ENCODE measurements around the gene CCT6B. TPM values are rescaled to one million over a fixed set of nuclear protein-coding genes. Genes with fewer than 3 reads are reported as not detected.

Gene CCT6B
- total RNA-seq, 1 experiment from 2014 or later: 1.1 TPM

DNA sequence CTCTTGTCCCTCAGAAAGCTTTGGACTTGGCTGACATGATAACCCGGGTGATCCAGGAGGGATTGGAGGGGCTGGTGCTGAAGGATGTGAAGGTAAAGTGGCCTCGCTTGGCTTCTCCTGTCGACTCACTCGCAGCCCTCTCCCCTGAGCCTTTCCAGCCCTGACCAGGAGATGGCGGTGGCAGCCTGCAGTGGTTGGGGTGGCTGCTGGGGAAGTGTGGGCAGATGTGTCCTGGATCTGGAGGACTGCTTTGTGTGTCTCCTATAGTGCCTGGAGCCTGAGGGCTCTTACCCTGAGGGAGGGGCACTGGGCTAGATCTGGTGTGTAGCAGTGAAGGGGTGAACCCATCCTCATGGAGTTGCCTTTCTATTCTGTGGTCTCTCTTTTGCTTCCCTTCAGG lies 36.9 kb upstream of the CCT6B start:
- no peaks in the 10 kb centered on the region for H3K79me2 ChIP-seq (ENCODE audit: insufficient read depth, low read length)
- H3K4me2 ChIP-seq (ENCODE audit: low read length): no peak overlapping the region
- ChIA-PET CTCF (interaction anchor here (2.4 kb wide), 1 partner anchor 121 kb away, joined by 12 read pairs; the partner anchor contains the start of gene RAD51D), RAD21 (ENCODE audit: low non-redundant PET in 1 of 2, low total read pairs in 2 of 2, uncharacterized antibody in 2 of 2, unreplicated experiment in 2 of 2) (interaction anchor here in 1 of 2 experiments (1.2 kb wide), 1 partner anchor 122 kb away, joined by 3 read pairs; the partner anchor contains the start of gene RAD51D), POLR2A (no interaction called here)
- H3K27ac ChIP-seq (ENCODE audit: low read depth, low read length): no peak overlapping the region
- no TSS peak for BruUV-seq (replicated peaks)
- H3K4me1 ChIP-seq (ENCODE audit: control insufficient read depth in 1 of 2, insufficient read depth in 2 of 2, low read length in 2 of 2): no peaks in the 10 kb centered on the region
- H3K4me3 ChIP-seq (replicated peaks in 1 of 2; ENCODE audit: low read depth in 1 of 2, low read length in 2 of 2): no peak overlapping the region
- intact Hi-C loops (cut with micrococcal nuclease): loop anchor here (1.0 to 10.0 kb wide), 5 partner anchors 91 to 749 kb away; partner anchors contain the start of gene SLFN12L
- no peak overlapping the region for H2AFZ ChIP-seq (ENCODE audit: low read depth, low read length, poor library complexity, severe bottlenecking)
- H3K27me3 ChIP-seq (ENCODE audit: insufficient read depth, low read length): no peaks in the 10 kb centered on the region
- H3K9ac ChIP-seq (ENCODE audit: low read length): no peak overlapping the region
- TF ChIP-seq SP1 (IDR thresholded peaks at IDR 0.05; ENCODE audit: low read depth) (no peak), JUND (IDR thresholded peaks at IDR 0.05) (no peak), EZH2phosphoT487 (IDR thresholded peaks at IDR 0.05; ENCODE audit: borderline replicate concordance) (no peak), EGR1 (IDR thresholded peaks at IDR 0.05; ENCODE audit: low read depth) (no peak), EZH2 (IDR thresholded peaks at IDR 0.05) (no peak), FOSL1 (IDR thresholded peaks at IDR 0.05; ENCODE audit: low read depth) (no peak), RAD21 (IDR thresholded peaks at IDR 0.05; ENCODE audit: low read depth) (peak; percentile 95), ELF1 (IDR thresholded peaks at IDR 0.05; ENCODE audit: borderline replicate concordance, low read depth) (no peak), ZFX (IDR thresholded peaks at IDR 0.05) (no peak), CEBPB (IDR thresholded peaks at IDR 0.05; ENCODE audit: low read depth) (no peak), YY1 (IDR thresholded peaks at IDR 0.05; ENCODE audit: extremely low read depth, insufficient replicate concordance, low read depth, low read length) (no peak), SIN3A (IDR thresholded peaks at IDR 0.05; ENCODE audit: low read depth) (no peak), ZNF274 (IDR thresholded peaks at IDR 0.05; ENCODE audit: low read depth, low read length) (no peak)
- TF ChIP-seq, protein P1, sequence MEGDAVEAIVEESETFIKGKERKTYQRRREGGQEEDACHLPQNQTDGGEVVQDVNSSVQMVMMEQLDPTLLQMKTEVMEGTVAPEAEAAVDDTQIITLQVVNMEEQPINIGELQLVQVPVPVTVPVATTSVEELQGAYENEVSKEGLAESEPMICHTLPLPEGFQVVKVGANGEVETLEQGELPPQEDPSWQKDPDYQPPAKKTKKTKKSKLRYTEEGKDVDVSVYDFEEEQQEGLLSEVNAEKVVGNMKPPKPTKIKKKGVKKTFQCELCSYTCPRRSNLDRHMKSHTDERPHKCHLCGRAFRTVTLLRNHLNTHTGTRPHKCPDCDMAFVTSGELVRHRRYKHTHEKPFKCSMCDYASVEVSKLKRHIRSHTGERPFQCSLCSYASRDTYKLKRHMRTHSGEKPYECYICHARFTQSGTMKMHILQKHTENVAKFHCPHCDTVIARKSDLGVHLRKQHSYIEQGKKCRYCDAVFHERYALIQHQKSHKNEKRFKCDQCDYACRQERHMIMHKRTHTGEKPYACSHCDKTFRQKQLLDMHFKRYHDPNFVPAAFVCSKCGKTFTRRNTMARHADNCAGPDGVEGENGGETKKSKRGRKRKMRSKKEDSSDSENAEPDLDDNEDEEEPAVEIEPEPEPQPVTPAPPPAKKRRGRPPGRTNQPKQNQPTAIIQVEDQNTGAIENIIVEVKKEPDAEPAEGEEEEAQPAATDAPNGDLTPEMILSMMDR (IDR thresholded peaks at IDR 0.05 in 2 of 3, conservative IDR thresholded peaks at IDR 0.05 in 1 of 3; ENCODE audit: borderline replicate concordance in 1 of 3, insufficient read depth in 1 of 3, low read depth in 2 of 3, low read length in 2 of 3): peak; percentile 84 to 93 (median 87)
- TF ChIP-seq, protein P2, sequence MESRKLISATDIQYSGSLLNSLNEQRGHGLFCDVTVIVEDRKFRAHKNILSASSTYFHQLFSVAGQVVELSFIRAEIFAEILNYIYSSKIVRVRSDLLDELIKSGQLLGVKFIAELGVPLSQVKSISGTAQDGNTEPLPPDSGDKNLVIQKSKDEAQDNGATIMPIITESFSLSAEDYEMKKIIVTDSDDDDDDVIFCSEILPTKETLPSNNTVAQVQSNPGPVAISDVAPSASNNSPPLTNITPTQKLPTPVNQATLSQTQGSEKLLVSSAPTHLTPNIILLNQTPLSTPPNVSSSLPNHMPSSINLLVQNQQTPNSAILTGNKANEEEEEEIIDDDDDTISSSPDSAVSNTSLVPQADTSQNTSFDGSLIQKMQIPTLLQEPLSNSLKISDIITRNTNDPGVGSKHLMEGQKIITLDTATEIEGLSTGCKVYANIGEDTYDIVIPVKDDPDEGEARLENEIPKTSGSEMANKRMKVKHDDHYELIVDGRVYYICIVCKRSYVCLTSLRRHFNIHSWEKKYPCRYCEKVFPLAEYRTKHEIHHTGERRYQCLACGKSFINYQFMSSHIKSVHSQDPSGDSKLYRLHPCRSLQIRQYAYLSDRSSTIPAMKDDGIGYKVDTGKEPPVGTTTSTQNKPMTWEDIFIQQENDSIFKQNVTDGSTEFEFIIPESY (IDR thresholded peaks at IDR 0.05; ENCODE audit: extremely low read depth, insufficient replicate concordance, low read length): no peak
- TF ChIP-seq, protein P3, sequence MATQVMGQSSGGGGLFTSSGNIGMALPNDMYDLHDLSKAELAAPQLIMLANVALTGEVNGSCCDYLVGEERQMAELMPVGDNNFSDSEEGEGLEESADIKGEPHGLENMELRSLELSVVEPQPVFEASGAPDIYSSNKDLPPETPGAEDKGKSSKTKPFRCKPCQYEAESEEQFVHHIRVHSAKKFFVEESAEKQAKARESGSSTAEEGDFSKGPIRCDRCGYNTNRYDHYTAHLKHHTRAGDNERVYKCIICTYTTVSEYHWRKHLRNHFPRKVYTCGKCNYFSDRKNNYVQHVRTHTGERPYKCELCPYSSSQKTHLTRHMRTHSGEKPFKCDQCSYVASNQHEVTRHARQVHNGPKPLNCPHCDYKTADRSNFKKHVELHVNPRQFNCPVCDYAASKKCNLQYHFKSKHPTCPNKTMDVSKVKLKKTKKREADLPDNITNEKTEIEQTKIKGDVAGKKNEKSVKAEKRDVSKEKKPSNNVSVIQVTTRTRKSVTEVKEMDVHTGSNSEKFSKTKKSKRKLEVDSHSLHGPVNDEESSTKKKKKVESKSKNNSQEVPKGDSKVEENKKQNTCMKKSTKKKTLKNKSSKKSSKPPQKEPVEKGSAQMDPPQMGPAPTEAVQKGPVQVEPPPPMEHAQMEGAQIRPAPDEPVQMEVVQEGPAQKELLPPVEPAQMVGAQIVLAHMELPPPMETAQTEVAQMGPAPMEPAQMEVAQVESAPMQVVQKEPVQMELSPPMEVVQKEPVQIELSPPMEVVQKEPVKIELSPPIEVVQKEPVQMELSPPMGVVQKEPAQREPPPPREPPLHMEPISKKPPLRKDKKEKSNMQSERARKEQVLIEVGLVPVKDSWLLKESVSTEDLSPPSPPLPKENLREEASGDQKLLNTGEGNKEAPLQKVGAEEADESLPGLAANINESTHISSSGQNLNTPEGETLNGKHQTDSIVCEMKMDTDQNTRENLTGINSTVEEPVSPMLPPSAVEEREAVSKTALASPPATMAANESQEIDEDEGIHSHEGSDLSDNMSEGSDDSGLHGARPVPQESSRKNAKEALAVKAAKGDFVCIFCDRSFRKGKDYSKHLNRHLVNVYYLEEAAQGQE (IDR thresholded peaks at IDR 0.05; ENCODE audit: low read depth): no peak
- TF ChIP-seq, protein P4, sequence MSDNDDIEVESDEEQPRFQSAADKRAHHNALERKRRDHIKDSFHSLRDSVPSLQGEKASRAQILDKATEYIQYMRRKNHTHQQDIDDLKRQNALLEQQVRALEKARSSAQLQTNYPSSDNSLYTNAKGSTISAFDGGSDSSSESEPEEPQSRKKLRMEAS (IDR thresholded peaks at IDR 0.05): no peak
- DNase-seq (ENCODE audit: low read depth, low spot score) (peak; percentile 38), ATAC-seq (peak; percentile 97)
- no peaks in the 10 kb centered on the region for H3K9me3 ChIP-seq (ENCODE audit: control insufficient read depth in 1 of 2, insufficient read depth in 1 of 2, low read depth in 1 of 2, low read length in 2 of 2)
- H4K20me1 ChIP-seq (ENCODE audit: insufficient read depth): no peaks in the 10 kb centered on the region
- H3K36me3 ChIP-seq (ENCODE audit: control insufficient read depth in 1 of 2, insufficient read depth in 2 of 2, low read length in 2 of 2): peaks cover 22 to 56% of the 10 kb centered on the region in 2 experiments; a peak in 3 of 4 replicates
- no peaks in the 10 kb centered on the region for H3K9me2 ChIP-seq (ENCODE audit: insufficient read depth)
